Pons (tissue), 1 donor: ENCODE data around the gene CFAP73.
"Not testable (repeated sequence)": the region's sequence is repeated elsewhere in the genome, so short reads cannot be mapped to it uniquely, and the experiment has no call there.

Experiments
- DNase-seq: peaks from one replicate; pipeline ENCODE4 v3.0.0-alpha.2; 2016; ENCODE audit warnings: low spot score

CFAP73 gene

GRCh38 chr12:113119980-113120669 lies 29.4 kb upstream of the CFAP73 start:
- no peak for DNase-seq

DNA sequence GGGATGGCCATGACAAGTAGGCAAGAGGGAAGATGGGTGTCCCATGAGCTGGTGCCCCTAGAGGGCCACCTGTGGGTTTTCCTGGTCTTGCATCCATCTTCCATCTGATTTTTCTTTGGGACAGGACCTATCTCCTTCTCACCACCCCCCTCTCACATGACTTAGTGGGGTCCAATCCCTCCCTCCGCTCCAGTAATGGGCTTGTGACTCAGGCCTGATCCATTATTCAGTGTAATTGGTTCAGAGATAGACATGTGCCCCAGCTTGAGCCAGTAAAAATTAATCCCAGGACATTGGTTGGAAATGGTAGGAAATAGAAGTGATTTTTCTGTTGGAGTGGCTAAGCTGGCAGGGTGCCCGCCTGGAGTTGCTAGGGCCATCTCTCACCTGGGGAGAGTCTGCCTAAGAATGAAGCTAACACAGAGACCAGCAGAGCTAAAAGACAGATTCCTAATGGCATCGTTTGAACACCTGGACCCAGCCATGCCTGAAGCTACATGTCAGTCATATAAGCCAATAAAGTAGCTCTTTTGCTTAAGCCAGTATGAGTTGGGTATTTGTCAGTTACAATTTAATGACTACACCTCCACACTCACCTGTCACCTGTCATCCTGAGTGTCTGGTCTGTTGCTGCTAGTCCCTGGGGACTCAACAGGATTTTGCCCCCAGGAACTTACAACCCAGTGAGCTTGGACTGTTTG lies 28.7 kb upstream of the CFAP73 start:
- DNase-seq = no peak

GRCh38 chr12:113127791-113128199 lies 21.7 kb upstream of the CFAP73 start:
- DNase-seq = no peak

DNA sequence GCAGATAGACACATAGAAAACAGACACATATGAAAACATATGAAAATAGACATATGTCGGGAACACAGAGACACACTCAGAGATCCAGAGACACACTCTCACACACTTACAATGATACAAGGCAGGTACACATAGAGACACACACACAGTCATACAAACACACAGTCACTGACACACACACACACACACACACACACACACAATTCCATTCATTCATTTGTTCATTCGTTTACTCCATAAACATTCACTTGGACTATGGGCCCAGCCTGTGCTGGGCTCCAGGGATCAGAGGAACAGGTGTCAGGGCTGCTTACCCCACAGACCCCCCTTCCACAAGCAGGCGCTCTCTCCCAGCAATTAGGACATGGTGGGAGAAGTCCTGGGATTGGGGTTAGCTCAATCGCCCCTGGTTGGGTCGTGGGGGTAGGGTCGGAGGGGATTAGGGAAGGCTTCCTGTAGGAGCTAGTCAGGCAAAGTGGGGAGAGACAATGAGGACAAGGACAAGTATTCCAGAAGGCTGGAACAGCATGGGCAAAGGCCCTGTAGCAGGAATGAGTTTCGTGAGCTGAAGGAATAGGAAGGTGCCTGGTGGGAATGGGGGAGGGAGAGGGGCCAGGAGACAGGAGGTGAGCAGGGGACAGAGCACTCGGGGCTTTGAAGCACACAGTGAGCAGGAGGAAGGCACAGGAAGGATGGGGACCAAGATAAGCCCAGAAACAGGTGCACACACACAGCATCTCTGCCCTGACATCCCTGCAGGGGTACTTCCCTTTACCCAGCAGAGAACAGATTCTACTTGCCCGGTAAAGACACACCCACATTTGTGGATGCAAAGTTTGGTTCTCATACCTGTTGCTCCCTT lies 20.5 kb upstream of the CFAP73 start:
- DNase-seq = no peak

GRCh38 chr12:113129664-113130456 lies 19.7 kb upstream of the CFAP73 start:
- no peak for DNase-seq

DNA sequence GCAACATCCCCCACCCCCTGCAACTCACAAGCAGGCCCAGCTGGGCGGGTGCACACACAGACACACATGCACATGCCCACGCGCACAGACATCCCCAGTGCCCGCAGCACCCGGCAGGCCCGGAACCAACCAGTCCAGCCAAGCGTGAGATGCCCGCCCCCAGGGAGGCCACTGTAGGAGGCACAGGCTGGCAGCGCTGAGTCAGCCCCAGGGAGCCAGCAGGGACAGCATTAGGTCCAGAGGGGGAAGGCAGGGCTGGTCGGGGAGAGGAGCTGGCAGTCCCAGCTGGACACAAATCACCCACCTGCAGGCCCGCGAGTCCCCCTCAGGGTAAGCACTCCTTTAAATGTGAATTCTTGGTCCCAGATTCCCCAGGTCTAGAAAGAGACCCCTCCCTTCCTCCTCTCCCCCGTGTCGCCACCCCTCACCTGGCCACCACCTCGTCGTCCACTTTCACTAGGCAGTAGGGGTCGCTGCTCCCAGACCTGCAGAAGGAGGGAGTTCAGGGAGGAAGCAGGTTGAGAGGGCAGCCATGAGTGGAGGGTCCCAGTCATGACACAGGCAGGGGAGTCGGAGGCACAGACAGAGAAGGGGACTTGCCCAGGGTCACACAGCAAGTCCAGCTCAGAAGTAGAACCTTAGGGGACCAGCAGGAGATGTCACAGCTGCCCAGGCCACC lies 18.9 kb upstream of the CFAP73 start:
- DNase-seq = peak; percentile 47

DNA sequence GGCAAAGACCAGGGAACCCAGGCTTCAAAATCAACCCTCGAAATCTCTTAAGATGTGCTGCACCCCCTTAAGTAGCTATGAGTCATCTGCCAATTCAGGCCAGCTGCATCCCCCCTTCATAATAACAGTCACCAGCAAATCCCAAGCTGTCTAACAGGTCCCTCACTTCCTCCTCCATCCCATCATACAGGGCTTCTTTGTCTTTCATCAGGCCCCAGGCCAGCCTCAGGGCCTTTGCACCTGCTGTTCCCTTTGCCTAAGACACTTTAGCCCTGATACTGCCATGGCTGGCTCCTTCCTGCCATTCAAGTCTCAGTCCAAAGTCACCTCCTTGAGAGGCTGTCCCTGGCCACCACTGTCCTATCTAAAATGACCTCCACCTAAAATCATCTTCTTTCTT lies 18.0 kb upstream of the CFAP73 start:
- DNase-seq = no peak

DNA sequence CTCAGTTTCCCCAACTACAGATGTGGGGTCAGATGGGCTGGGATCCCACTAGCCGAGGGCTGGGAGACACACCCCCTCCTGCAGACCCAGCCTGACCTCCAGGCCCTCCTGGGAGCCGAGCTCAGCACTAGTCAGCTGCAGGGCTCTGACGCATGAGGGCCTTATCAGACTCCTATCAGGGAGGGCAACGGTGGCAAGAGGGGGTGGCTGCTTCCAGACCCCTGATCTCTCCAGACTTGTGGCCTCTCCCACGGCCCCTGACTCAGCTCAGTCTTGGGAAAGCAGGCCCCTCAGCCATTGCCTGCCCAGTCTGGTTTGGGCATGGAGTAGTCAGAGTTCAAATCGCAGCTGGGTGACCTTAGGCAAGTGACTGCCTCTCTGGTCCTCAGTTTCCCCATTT lies 16.5 kb upstream of the CFAP73 start:
- no peak for DNase-seq

DNA sequence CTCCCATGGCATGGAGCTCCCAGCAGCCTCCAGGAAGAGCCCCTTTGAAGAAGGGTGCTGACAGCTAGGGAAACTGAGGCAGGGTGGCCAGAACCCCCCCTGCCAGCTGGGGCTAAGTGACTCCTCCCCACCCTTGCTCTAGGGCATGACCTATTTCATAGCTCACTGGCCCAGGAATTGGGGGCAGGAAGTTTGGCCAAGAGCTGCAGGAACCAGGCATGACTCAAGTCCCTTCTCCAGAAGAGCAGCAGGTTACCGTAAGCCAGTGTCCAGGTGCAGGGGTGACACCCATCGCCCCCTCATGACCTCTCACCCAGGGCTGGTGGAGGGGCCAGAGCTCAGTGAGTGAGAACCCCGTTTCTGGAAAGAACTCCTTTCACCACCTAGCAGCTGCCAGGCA lies 15.9 kb upstream of the CFAP73 start:
- no peak for DNase-seq

- no peak for DNase-seq
Measured at GRCh38 chr12:113134071-113134470, 15.5 kb upstream of the CFAP73 start.

DNA sequence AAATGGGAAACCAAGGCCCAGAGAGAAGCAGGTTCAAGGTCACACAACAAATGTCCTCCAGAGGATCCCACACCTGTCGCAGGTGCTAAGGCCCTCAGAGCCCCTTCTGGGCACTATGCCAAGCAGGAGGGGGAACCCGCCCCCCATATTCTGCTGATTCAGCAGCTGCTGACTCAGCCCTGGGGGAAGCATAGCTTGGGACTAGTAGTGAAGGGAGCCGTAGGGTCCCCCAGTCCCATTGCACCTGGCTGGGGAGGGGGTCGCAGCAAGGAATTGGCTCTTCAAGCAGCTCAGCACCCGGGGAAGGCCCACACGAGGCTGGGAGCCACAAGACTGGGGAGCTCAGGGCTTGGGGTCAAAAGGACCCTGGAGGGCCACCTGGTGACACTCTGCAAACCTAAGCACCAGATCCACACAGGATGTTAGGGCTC lies 15.0 kb upstream of the CFAP73 start:
- no peak for DNase-seq

DNA sequence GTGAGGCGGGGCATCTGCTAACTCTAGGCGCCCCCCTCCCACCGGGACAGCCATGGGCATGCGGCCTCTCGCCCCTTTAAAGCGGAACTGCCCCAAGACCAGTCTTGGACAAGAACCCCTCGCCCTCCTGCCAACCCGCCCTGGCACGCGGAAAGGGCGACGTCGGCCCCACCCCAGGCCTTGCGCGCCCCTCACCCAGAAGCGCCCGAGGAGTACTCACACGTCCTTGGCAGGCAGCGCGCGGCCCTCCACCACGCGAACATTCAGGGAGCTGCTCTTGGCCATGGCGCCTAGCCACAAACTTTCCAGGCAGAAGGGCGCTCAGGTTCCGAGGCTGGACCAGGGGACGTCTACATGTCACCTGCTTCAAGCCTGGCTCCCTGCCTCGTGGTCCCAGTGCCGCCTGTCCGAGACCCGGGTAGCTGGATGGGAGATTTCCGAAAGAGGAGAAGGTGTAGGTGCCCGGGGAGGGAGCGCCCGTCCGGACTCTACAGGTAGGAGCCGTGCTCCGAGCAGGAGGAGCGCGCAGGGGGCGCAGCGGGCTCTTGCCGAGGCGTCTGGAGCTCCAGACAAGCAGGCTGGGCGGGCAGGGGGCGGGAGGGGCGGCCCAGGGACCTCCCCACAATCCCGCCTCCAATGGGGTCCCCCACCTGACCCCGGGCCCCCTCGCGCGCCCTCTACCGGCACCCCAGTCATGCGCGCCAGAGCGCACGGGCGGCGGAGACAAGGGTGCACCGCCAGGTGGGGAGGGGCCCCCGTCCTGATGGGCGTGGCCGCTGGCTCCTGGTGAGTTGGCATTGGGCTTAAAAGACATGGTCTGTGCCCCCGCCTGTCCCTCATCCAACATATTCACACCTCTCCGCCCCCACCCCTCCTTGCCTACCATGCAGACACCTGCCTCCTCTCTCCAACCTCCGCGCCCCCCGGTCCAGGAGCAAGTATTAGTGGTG lies 14.1 kb upstream of the CFAP73 start, which contains the start of gene RASAL1:
Gene RASAL1 (minus strand): TSS at position 584 of the 950 bp plus-strand sequence. CDS start 299 bp downstream, at position 285.
- no peak for DNase-seq

GRCh38 chr12:113136128-113136989 lies 13.2 kb upstream of the CFAP73 start:
- DNase-seq = peak; percentile 73

- DNase-seq = no peak
Measured at GRCh38 chr12:113136990-113137511, 12.5 kb upstream of the CFAP73 start.

GRCh38 chr12:113137861-113138783 lies 11.4 kb upstream of the CFAP73 start:
- DNase-seq = no peak

DNA sequence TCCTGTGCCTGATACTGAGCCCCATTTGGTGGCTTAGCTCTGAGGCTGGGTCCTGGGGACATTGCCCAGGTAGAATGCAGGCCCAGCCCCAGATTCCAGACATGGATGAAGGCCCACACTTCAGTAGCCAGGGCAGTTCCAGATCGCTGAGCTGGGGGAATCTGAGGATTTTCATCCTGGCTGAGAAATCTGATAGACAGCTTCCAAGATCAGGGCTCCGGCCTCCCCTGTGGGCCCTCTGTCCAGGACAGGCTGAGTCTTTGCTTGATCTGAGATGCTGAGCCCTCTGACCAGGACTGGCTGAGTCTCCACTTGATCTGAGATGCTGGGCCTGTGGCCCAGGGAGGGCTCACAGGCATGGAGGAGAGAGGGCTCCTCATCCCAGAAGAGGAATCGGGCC lies 10.7 kb upstream of the CFAP73 start:
- no peak for DNase-seq

GRCh38 chr12:113140706-113141105 lies 8.8 kb upstream of the CFAP73 start:
- DNase-seq = no peak

GRCh38 chr12:113141716-113142115 lies 7.8 kb upstream of the CFAP73 start:
- not testable (repeated sequence) for DNase-seq
